OCI-LY1 (cell line): ENCODE measurements around the gene RTCB.

ENCODE experiments used
- EZH2 ChIP-seq: fragments of 200-600 bp; sonication (generic), shearing (Covaris generic); IDR thresholded peaks from 2 replicates; pipeline ENCODE4 v1.8.0; 2017; ENCODE audit warnings: borderline replicate concordance, mixed run types, mild to moderate bottlenecking, antibody characterized with exemption, low read length, moderate library complexity, mixed read lengths
- TF ChIP-seq, protein P1 (sequence below): fragments of 200-600 bp; sonication (generic), shearing (Covaris generic); IDR thresholded peaks from 2 replicates; pipeline ENCODE4 v1.5.1; 2017; ENCODE audit warnings: mild to moderate bottlenecking, antibody characterized with exemption, low read length, moderate library complexity, mixed read lengths

GRCh38 chr22:32417906-32418305 is 5.9 kb upstream of the RTCB start:
- TF ChIP-seq, protein P1, sequence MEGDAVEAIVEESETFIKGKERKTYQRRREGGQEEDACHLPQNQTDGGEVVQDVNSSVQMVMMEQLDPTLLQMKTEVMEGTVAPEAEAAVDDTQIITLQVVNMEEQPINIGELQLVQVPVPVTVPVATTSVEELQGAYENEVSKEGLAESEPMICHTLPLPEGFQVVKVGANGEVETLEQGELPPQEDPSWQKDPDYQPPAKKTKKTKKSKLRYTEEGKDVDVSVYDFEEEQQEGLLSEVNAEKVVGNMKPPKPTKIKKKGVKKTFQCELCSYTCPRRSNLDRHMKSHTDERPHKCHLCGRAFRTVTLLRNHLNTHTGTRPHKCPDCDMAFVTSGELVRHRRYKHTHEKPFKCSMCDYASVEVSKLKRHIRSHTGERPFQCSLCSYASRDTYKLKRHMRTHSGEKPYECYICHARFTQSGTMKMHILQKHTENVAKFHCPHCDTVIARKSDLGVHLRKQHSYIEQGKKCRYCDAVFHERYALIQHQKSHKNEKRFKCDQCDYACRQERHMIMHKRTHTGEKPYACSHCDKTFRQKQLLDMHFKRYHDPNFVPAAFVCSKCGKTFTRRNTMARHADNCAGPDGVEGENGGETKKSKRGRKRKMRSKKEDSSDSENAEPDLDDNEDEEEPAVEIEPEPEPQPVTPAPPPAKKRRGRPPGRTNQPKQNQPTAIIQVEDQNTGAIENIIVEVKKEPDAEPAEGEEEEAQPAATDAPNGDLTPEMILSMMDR = no peak
- TF ChIP-seq EZH2 = no peak
